Suppressor macrophage treated with lipopolysaccharide for 4 hours (primary cell): ENCODE data around the gene SLC1A7.

Experiments used
- DNase-seq: peaks from one replicate; pipeline ENCODE4 v3.0.0-alpha.2; 2020

SLC1A7 gene

DNA sequence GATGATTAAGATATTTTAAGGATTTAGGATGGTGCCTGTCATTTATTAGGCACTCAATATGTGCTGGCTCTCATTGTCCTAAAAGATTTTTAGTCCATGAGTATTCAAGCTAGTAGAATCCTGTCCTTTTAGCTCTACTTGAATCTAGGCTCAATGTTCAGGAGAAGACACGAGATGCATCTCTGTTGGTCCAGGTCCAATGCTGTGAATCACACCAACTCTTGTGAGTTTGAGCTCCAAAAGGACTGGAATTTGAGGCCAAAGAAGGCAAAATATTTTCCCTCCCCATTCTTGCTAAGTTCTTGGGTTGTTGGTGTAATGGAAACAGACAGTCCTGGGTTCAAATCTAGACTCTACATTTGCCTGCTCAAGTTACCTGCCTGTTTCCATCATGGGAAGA lies 81.9 kb downstream of the SLC1A7 start:
- DNase-seq = no peak

DNA sequence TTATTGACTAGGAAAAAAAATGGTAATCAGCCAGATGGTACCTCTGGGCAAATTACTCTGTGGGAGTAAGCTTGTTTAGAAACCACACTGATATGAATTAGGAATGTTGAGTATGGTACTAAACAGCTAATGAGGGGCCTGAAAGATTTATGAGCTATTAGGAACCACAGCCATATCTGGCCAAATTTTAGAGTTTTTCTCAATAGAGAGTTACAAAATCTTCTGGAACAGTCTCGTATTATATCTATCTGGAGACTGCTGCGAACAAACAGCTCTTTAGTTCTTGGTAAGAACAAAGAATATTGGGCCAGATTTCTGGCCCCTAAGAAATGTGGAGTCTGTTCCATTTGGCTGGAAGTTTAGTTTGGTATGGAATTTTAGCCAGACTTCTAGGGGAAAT lies 85.3 kb downstream of the SLC1A7 start:
- DNase-seq = no peak

DNA sequence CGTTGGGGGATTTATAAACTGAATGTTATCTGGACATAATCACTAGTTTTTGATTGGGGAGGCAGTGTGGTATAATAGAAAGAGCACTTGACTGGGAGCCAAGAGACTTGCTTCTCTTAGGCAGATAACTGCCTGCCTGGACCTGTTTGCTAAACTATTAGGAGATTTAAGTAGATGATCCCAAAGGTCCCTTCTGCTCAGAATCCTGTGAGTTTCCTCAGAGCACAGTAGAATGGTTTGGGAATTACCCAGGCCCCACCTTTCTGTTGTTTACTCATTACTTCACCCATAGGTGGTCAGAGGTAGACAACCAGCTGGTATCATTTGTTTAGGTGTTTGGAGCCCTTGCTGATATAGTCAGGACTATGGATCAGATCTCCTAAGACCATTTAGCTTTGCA lies 90.8 kb downstream of the SLC1A7 start:
- DNase-seq = no peak

DNA sequence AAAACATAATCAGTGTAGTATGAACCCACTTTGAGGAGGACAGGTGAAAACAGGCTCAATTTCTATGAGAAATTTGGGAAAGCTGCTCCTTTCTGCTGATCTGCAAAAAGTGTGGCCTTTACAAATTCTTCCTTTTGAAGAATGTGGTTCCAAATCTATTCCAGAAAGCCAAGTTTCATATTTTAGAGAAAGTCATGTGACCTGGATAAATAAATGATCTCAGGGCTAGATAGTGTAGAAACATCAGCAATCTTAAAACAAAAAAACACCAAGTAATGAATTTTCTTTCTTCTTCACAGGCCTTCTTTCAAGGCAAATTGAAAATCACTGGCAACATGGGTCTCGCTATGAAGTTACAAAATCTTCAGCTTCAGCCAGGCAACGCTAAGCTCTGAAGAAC lies 92.1 kb downstream of the SLC1A7 start:
- DNase-seq = no peak

DNA sequence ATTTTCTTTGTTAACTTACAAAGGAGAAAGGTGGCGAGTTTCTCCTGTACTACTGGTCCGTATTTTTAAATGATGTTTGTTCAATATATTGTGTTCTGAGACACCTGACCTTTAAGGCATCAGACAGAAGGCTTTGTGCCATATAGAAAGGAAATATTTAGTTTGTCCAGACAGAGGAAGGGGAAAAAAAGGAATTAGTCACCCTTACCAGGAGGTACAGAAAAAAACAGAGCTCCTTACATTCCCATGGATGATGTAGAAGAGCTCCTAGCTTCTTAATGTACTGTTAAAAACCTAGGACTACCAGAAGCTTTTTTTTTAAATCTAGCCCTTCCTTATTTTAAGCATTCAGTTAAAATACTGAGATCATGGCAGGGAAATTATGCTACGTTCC lies 92.9 kb downstream of the SLC1A7 start:
- DNase-seq = no peak

DNA sequence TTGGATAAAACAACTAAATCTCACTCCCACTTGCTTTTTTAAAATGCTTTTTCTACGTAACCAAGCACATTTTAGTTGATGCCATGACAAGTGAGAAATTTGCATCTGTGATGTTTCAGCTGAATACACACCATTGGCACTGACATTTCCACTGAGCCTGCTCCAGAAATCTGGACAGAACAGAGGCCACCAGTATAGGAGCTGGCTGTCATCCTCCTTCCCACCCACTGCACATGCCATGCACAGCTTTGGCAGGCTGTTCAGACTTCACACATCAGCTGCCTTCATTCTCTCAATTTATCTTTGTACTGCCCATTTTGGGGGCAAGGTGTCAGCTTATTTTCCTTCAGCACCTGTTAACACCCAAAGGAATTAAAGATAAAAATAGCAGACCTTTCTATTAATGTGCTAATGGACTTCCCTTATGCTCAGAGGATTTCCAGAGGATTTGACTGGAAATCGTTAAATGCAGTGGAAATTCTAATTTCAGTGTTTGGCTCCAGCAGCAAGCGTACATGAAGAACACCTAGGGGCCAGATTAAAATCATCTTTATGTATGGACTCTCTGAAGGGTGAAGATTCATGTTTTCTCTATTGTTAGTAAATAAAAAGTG lies 93.4 kb downstream of the SLC1A7 start:
- no peak for DNase-seq

DNA sequence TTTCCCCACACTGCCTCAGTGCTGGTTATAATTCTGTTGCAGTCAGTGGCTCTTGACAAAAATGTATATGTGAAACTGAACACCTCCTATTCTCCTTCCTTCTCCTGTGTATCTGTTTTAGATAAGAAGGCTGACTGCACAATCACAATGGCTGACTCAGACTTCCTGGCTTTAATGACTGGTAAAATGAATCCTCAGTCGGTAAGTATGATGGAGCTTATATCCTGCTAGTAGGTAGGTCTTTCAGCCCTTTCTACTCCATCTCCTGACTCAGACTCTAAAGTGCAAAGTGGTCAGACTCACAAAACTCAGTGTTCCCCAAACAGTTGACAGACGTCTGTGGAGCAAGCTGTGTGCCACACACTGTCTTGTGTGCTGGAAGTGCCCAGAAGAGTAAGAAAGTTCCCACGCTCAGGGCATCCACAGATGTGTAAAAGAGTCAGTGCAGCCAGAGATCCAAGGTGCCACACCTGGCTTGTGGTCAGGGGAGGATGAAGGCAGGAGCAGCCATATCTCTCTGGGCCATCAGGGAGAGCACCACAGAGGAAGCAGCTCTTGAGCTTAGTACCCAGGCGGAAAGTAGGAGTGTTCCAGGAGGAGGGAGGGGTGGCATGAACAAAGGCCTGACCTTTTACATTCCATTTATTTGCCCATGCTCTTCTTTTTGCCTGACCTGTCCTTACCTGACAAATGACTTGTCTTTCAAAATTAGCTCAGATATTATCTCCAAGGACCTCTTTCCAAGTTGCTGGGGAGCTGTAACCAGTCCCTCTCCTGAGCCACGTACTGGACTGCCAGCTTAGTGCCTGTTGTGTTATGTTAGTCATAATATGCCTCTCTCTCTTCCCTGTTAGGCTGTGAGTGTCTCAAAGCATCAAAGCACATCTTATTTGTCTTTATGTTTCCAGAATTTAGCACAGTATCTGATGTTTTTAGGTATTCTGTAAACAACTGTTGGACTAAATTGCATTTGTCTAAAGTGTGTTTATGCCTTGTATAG lies 94.4 kb downstream of the SLC1A7 start:
- no peak for DNase-seq

DNA sequence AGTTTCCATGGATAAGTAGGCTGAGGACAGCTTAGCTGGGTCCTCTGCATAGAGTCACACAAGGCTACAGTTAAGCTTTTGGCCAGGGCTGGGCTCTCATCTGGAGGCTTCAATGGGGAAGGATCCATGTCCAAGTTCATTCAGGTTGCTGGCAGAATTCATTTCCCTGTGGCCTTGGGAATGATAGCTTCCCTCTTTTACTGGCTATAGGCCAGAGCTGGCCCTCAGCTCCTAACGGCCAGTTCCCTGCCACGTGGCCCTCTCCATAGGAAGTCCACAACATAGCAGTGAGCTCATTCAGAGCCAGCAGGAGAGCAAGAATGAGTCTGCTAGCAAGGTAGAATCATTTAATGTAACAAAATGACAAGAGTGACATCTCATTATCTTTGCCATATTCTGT lies 95.5 kb downstream of the SLC1A7 start:
- no peak for DNase-seq

DNA sequence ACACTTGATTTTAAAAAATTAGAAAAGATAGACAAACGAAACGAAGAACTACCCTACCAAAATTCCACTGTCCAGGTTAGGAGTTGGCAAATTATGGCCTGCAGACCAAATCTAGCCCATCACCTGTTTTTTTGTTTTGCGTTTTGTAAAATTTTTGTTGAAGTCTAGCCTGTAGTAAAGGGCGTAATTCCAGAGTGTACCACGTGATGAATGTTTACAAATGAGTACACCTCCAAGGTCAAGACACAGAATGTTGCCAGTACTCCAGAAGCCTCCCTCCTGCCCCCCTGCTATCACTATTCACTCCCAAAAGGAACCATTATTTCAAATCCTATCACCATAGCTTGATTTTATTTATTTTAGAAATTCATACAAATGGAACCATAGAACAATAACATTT lies 97.5 kb downstream of the SLC1A7 start:
- DNase-seq = no peak

DNA sequence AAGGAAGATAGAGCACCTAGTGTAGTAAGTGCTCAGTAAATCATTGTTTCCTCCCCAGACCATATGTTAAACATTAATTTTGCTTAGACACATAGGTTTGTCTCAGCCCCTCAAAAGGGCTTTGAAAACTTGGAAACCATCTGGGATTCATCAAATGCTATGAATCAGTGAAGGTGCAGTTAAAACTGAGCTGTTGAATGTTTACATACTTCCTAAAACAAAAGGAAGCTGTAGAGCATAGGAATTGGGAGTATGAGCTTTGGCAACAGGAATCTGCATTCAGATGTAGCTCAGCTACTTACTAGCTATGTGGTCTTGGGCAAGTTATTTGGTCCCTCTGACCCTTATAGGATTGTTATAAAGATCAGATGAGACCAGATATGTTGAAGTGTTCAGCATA lies 99.2 kb downstream of the SLC1A7 start:
- no peak for DNase-seq

DNA sequence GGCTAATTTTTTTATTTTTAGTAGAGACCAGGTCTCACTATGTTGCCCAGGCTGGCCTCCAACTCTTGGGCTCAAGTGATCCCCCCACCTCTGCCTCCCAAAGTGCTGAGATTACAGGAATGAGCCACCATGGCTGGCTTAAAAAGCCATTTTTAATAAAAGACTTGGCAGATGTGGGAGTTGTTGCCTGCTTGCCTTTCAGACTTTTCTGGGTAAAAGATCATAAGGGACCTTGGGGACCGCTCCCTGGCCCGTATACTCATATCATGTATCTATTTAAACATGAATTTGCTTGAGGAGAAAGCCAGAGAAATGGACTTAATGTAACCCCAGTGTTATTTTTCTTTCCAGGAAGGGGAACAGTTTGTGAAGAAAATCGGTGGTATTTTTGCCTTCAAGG lies 103.9 kb downstream of the SLC1A7 start:
- no peak for DNase-seq
